K562 (cell line): ENCODE results near the gene PTPN1.

ENCODE experiments used
- C11orf30 ChIP-seq: fragments of 450-650 bp; IDR thresholded peaks from 2 replicates; pipeline ENCODE4 v1.6.1; 2016; ENCODE audit warnings: low read depth, mild to moderate bottlenecking
- MAFK ChIP-seq: IDR thresholded peaks from 2 replicates; pipeline ENCODE4 v1.6.1; 2011; ENCODE audit warnings: low read length, improper control_type of control experiment
- NRF1 ChIP-seq, 2 experiments: fragments of 450-650 bp; IDR thresholded peaks in 1 of 2; conservative IDR thresholded peaks in 1 of 2; 2 replicates each; pipeline ENCODE4 v1.6.1; 2014; ENCODE audit warnings: mild to moderate bottlenecking in 2 of 2
- POLR2A ChIP-seq: fragments of 450-650 bp; conservative IDR thresholded peaks from 2 replicates; pipeline ENCODE4 v1.6.1; 2016
- SMAD4 ChIP-seq: fragments of 250-450 bp; sonication (Bioruptor Pico); conservative IDR thresholded peaks from 2 replicates; pipeline ENCODE4 v1.8.0; 2021; ENCODE audit warnings: inconsistent platforms, mild to moderate bottlenecking, moderate library complexity
- SP1 ChIP-seq: sonication (generic); formaldehyde crosslinking; IDR thresholded peaks from 2 replicates; pipeline ENCODE4 v1.8.1; 2022; ENCODE audit warnings: mild to moderate bottlenecking, missing genetic modification reagents
- TAF1 ChIP-seq: IDR thresholded peaks from 2 replicates; pipeline ENCODE4 v1.6.1; 2011; ENCODE audit warnings: mild to moderate bottlenecking, low read length, moderate library complexity; ENCODE audit not compliant: insufficient read depth, control insufficient read depth, severe bottlenecking; ENCODE audit errors: extremely low read depth
- ZNF175 ChIP-seq: fragments of 200-800 bp; sonication (Bioruptor generic); IDR thresholded peaks from 2 replicates; pipeline ENCODE4 v1.6.1; 2016; ENCODE audit warnings: low read depth, mild to moderate bottlenecking, missing genetic modification characterization, missing compliant biosample characterization
- TF ChIP-seq, protein P1 (sequence below), 3 experiments: IDR thresholded peaks in 2 of 3; conservative IDR thresholded peaks in 1 of 3; 2 replicates each; pipeline ENCODE4 v1.5.1; 2011 to 2012; ENCODE audit warnings: low read length in 3 of 3, mild to moderate bottlenecking in 3 of 3, control low read depth in 2 of 3, improper control_type of control experiment in 1 of 3, inconsistent platforms in 1 of 3, low read depth in 1 of 3, mixed read lengths in 1 of 3, moderate library complexity in 1 of 3; ENCODE audit not compliant: insufficient read depth in 2 of 3
- TF ChIP-seq, protein P2 (sequence below): fragments of 250-450 bp; sonication (Bioruptor Pico); IDR thresholded peaks from 2 replicates; pipeline ENCODE4 v1.5.1; 2021; ENCODE audit warnings: mild to moderate bottlenecking

DNA sequence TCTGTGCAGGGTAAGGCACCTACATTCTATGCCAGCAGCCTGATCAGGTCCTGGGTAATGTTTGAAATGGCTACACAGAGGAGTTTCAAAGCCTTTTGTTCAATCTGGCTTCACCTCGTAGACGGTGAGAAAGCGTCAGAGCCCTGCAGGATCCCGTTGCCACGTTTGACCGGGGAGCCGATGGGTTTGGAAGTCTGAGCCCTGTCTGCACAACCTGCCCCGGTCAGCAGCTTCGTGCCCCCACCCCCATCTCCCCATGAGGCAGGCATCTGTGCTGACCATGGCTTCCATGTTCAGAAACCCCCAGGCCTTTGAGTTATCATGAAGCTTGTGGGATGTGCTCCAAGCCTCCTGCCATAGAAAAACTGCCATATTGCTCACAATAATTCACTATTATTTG is 63.9 kb downstream of the PTPN1 start:
- TF ChIP-seq ZNF175 (CRISPR knock-in tag) (no peak), POLR2A (no peak), TAF1 (no peak), NRF1 (conservative IDR thresholded peaks at IDR 0.05 in 1 of 2, IDR thresholded peaks at IDR 0.05 in 1 of 2) (no peak), SMAD4 (no peak), C11orf30 (no peak), MAFK (no peak), SP1 (CRISPR knock-in tag) (no peak)
- TF ChIP-seq, protein P1, sequence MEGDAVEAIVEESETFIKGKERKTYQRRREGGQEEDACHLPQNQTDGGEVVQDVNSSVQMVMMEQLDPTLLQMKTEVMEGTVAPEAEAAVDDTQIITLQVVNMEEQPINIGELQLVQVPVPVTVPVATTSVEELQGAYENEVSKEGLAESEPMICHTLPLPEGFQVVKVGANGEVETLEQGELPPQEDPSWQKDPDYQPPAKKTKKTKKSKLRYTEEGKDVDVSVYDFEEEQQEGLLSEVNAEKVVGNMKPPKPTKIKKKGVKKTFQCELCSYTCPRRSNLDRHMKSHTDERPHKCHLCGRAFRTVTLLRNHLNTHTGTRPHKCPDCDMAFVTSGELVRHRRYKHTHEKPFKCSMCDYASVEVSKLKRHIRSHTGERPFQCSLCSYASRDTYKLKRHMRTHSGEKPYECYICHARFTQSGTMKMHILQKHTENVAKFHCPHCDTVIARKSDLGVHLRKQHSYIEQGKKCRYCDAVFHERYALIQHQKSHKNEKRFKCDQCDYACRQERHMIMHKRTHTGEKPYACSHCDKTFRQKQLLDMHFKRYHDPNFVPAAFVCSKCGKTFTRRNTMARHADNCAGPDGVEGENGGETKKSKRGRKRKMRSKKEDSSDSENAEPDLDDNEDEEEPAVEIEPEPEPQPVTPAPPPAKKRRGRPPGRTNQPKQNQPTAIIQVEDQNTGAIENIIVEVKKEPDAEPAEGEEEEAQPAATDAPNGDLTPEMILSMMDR (IDR thresholded peaks at IDR 0.05 in 2 of 3, conservative IDR thresholded peaks at IDR 0.05 in 1 of 3; ENCODE audit: insufficient read depth in 2 of 3, low read depth in 1 of 3, low read length in 3 of 3): no peak
- TF ChIP-seq, protein P2, sequence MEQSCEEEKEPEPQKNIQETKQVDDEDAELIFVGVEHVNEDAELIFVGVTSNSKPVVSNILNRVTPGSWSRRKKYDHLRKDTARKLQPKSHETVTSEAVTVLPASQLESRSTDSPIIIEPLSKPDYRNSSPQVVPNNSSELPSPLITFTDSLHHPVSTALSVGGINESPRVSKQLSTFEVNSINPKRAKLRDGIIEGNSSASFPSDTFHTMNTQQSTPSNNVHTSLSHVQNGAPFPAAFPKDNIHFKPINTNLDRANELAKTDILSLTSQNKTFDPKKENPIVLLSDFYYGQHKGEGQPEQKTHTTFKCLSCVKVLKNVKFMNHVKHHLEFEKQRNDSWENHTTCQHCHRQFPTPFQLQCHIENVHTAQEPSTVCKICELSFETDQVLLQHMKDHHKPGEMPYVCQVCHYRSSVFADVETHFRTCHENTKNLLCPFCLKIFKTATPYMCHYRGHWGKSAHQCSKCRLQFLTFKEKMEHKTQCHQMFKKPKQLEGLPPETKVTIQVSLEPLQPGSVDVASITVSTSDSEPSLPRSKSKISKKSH (CRISPR knock-in tag): no peak
